ENCODE measurements around the gene ZFR. TPM values are rescaled to one million over a fixed set of nuclear protein-coding genes. Genes with fewer than 3 reads are reported as not detected.

ZFR gene
- total and polyA plus RNA-seq, 2 donors from 2014 or later = 25.7 to 65.2 TPM

- no peak for TF ChIP-seq CTCF (IDR thresholded peaks at IDR 0.05; ENCODE audit: borderline replicate concordance, extremely low read depth, insufficient read depth)
- DNase-seq (no peak), FAIRE-seq (no peak)
- Histone ChIP-seq H3K4me1 (ENCODE audit: control insufficient read depth in 2 of 3, insufficient read depth in 2 of 3, low read depth in 1 of 3, low read length in 3 of 3) (no peaks in the 10 kb centered on the region), H3K27me3 (ENCODE audit: control insufficient read depth, insufficient read depth, low read length) (no peaks in the 10 kb centered on the region), H3K9ac (ENCODE audit: low read length in 3 of 3) (no peak overlapping the region), H3K27ac (ENCODE audit: low read depth in 2 of 2, low read length in 2 of 2) (no peak overlapping the region), H3K36me3 (ENCODE audit: control insufficient read depth in 2 of 3, insufficient read depth in 3 of 3, low read length in 3 of 3) (peaks cover 16 to 45% (median 19%) of the 10 kb centered on the region in 3 donors), H3K4me3 (ENCODE audit: low read length in 3 of 3) (no peak overlapping the region), H3K9me3 (ENCODE audit: control insufficient read depth in 2 of 3, insufficient read depth in 1 of 3, low read length in 3 of 3) (no peaks in the 10 kb centered on the region)
- intact Hi-C loops (cut with DNase I) = no loop called here
Observed at GRCh38 chr5:32388432-32389129, 56.0 kb downstream of the ZFR start.

GRCh38 chr5:32387841-32388240 lies 56.7 kb downstream of the ZFR start:
- FAIRE-seq = no peak
- Histone ChIP-seq H3K4me3 (ENCODE audit: low read length in 3 of 3) (no peak overlapping the region), H3K4me1 (ENCODE audit: control insufficient read depth in 2 of 3, insufficient read depth in 2 of 3, low read depth in 1 of 3, low read length in 3 of 3) (no peaks in the 10 kb centered on the region), H3K27me3 (ENCODE audit: control insufficient read depth, insufficient read depth, low read length) (no peaks in the 10 kb centered on the region), H3K27ac (ENCODE audit: low read depth in 2 of 2, low read length in 2 of 2) (no peak overlapping the region), H3K9ac (ENCODE audit: low read length in 3 of 3) (no peak overlapping the region), H3K9me3 (ENCODE audit: control insufficient read depth in 2 of 3, insufficient read depth in 1 of 3, low read length in 3 of 3) (no peaks in the 10 kb centered on the region), H3K36me3 (ENCODE audit: control insufficient read depth in 2 of 3, insufficient read depth in 3 of 3, low read length in 3 of 3) (peaks cover 16 to 50% (median 22%) of the 10 kb centered on the region in 3 donors)
- DNase-seq = no peak
- TF ChIP-seq CTCF (IDR thresholded peaks at IDR 0.05; ENCODE audit: borderline replicate concordance, extremely low read depth, insufficient read depth) = no peak
- intact Hi-C loops (cut with DNase I) = no loop called here

- Histone ChIP-seq H3K4me1 (ENCODE audit: control insufficient read depth in 2 of 3, insufficient read depth in 2 of 3, low read depth in 1 of 3, low read length in 3 of 3) (no peaks in the 10 kb centered on the region), H3K4me3 (ENCODE audit: low read length in 3 of 3) (no peak overlapping the region), H3K36me3 (ENCODE audit: control insufficient read depth in 2 of 3, insufficient read depth in 3 of 3, low read length in 3 of 3) (peaks cover 16 to 54% (median 23%) of the 10 kb centered on the region in 3 donors), H3K9ac (ENCODE audit: low read length in 3 of 3) (no peak overlapping the region), H3K9me3 (ENCODE audit: control insufficient read depth in 2 of 3, insufficient read depth in 1 of 3, low read length in 3 of 3) (no peaks in the 10 kb centered on the region), H3K27me3 (ENCODE audit: control insufficient read depth, insufficient read depth, low read length) (no peaks in the 10 kb centered on the region), H3K27ac (ENCODE audit: low read depth in 2 of 2, low read length in 2 of 2) (no peak overlapping the region)
- no peak for DNase-seq
- intact Hi-C loops (cut with DNase I) = no loop called here
- TF ChIP-seq CTCF (IDR thresholded peaks at IDR 0.05; ENCODE audit: borderline replicate concordance, extremely low read depth, insufficient read depth) = no peak
- FAIRE-seq = no peak
Observed at GRCh38 chr5:32387211-32387610, 57.3 kb downstream of the ZFR start.

All from kidney (tissue), 14 donors.